HepG2 (cell line): ENCODE results near the gene PGP. TPM values are rescaled to one million over a fixed set of nuclear protein-coding genes. Genes with fewer than 3 reads are reported as not detected.

ENCODE experiments used
- ATAC-seq: fragments of 200-7000 bp; cut with Tn5 transposase; 3 replicates; pipeline ENCODE4 v1.9.1; 2020; ENCODE audit warnings: mild to moderate bottlenecking, moderate library complexity
- BruUV-seq: library from RNA; stranded (reverse); fragments of 400-500 nt; replicated peaks from 2 replicates; lab custom pipeline; 2021; lab: Mats Ljungman, UMichigan
- CTCF ChIA-PET: fragments of 300-600 bp; formaldehyde crosslinking; extraction: SDS; loops from one replicate; lab custom pipeline; 2021; ENCODE audit warnings: low total read pairs, inconsistent platforms, low intra/inter-chr PET ratio; lab: Yijun Ruan, JAX
- POLR2A ChIA-PET: fragments of 350-600 bp; sonication (Branson Sonifier 250); formaldehyde crosslinking; loops from one replicate; lab custom pipeline; 2020; ENCODE audit warnings: antibody characterized with exemption, inconsistent platforms; lab: Yijun Ruan, JAX
- DNase-seq: peaks from one replicate; pipeline ENCODE4 v3.0.0-alpha.2; 2015; ENCODE audit warnings: low spot score
- FAIRE-seq: peaks from 3 replicates; lab custom pipeline; 2011; peaks lifted over from hg19 to GRCh38; lab: Jason Lieb, UNC
- H2AFZ ChIP-seq: one replicate; pipeline ENCODE4 v1.6.1; 2011; ENCODE audit warnings: low read length, inconsistent platforms
- H3K27ac ChIP-seq: fragments of 300-600 bp; 3 replicates; pipeline ENCODE4 v1.8.0; 2011; ENCODE audit warnings: mixed run types, mild to moderate bottlenecking, mixed read lengths, low read length, inconsistent platforms; ENCODE audit not compliant: insufficient read depth; ENCODE audit errors: extremely low read length
- H3K27me3 ChIP-seq, 2 experiments: fragments of 200-600 bp in 1 of 2; 2 replicates in 1 of 2; 3 replicates in 1 of 2; pipeline versions ENCODE4 v1.6.0 to v1.8.0; 2011; ENCODE audit warnings: low read length in 2 of 2, mild to moderate bottlenecking in 2 of 2, moderate library complexity in 2 of 2, inconsistent platforms in 1 of 2; ENCODE audit not compliant: insufficient read depth in 2 of 2, control insufficient read depth in 1 of 2
- H3K36me3 ChIP-seq, 2 experiments: fragments of 200-600 bp in 1 of 2; replicated peaks in 1 of 2; 2 replicates in 1 of 2; 3 replicates in 1 of 2; pipeline versions ENCODE4 v1.5.1 to v1.8.0; 2011; ENCODE audit warnings: low read length in 2 of 2, inconsistent platforms in 1 of 2; ENCODE audit not compliant: insufficient read depth in 2 of 2, control insufficient read depth in 1 of 2
- H3K4me1 ChIP-seq: 2 replicates; pipeline ENCODE4 v1.5.1; 2012; ENCODE audit warnings: low read length, inconsistent platforms; ENCODE audit not compliant: insufficient read depth
- H3K4me2 ChIP-seq: 2 replicates; pipeline ENCODE4 v1.6.0; 2011; ENCODE audit warnings: low read depth, low read length, inconsistent platforms
- H3K4me3 ChIP-seq, 3 experiments: fragments of 200-600 bp in 1 of 3; sonication (generic), shearing (Covaris generic) in 1 of 3; replicated peaks in 1 of 3; 2 replicates each; pipeline ENCODE4 v1.5.1; 2011 to 2016; ENCODE audit warnings: low read length in 3 of 3, inconsistent platforms in 2 of 3, low read depth in 2 of 3, mild to moderate bottlenecking in 2 of 3, control low read depth in 1 of 3, mixed read lengths in 1 of 3; ENCODE audit not compliant: insufficient read depth in 1 of 3
- H3K79me2 ChIP-seq: one replicate; pipeline ENCODE4 v1.6.1; 2011; ENCODE audit warnings: low read length, inconsistent platforms; ENCODE audit not compliant: insufficient read depth
- H3K9ac ChIP-seq: 2 replicates; pipeline ENCODE4 v1.6.0; 2011; ENCODE audit warnings: mild to moderate bottlenecking, low read depth, low read length, inconsistent platforms; ENCODE audit not compliant: insufficient read depth
- H3K9me3 ChIP-seq: 2 replicates; pipeline ENCODE4 v1.5.1; 2012; ENCODE audit warnings: mild to moderate bottlenecking, low read length
- H4K20me1 ChIP-seq: 2 replicates; pipeline ENCODE4 v1.6.0; 2011; ENCODE audit warnings: inconsistent platforms, mild to moderate bottlenecking, low read length, moderate library complexity; ENCODE audit not compliant: insufficient read depth
- ARID4A ChIP-seq: sonication (generic); formaldehyde crosslinking; IDR thresholded peaks from 2 replicates; pipeline ENCODE4 v1.5.0; 2020; ENCODE audit warnings: mild to moderate bottlenecking, missing genetic modification reagents, borderline replicate concordance
- ETV5 ChIP-seq: IDR thresholded peaks from 2 replicates; pipeline ENCODE4 v1.6.1; 2018; ENCODE audit warnings: missing biosample characterization, missing genetic modification reagents, inconsistent platforms, borderline replicate concordance
- HNF1B ChIP-seq: sonication (generic); formaldehyde crosslinking; IDR thresholded peaks from 2 replicates; pipeline ENCODE4 v1.5.1; 2020; ENCODE audit warnings: mild to moderate bottlenecking, moderate library complexity, missing genetic modification reagents
- ZNF558 ChIP-seq: sonication (generic); formaldehyde crosslinking; IDR thresholded peaks from 2 replicates; pipeline ENCODE4 v1.9.0; 2022; ENCODE audit warnings: mild to moderate bottlenecking, missing genetic modification reagents, borderline replicate concordance
- WGBS: methylation state at CpG from one replicate; pipeline ENCODE4 v1.1.6; 2017; ENCODE audit warnings: low lambda C conversion rate; 5-methylcytosine and 5-hydroxymethylcytosine counted together
- in situ Hi-C: cut with HindIII; loops from 2 replicates; pipeline ENCODE4 v1.10.0; 2017; ENCODE audit warnings: low pct_unique_long_range_greater_than_20kb; ENCODE audit not compliant: extremely low pct_ligation_motif_present
- intact Hi-C: fragments of 100-400 bp; cut with micrococcal nuclease; formaldehyde crosslinking; loops from one replicate; pipeline ENCODE4 v1.10.0; 2022; ENCODE audit not compliant: unreplicated experiment
- polyA plus RNA-seq, 8 experiments: library from polyadenylated mRNA; depleted of rRNA in 3 of 8; stranded (reverse) in 7 of 8; unstranded in 1 of 8; fragments of >200 nt; fragmentation: Illumina TruSeq in 4 of 8; extraction: Trizol in 4 of 8; gene quantifications; 2 replicates each; pipeline versions ENCODE4 v1.2.1 to v1.2.3, GENCODE V29; 2011 to 2016; ENCODE audit warnings: low read depth in 4 of 8, missing spikeins in 1 of 8, mixed read lengths in 1 of 8; ENCODE audit not compliant: insufficient read depth in 1 of 8
- total RNA-seq, 5 experiments: library from RNA; depleted of rRNA; stranded (reverse); fragments of >200 nt; fragmentation: Illumina TruSeq; extraction: Trizol; gene quantifications; 2 replicates each; pipeline ENCODE4 v1.2.3, GENCODE V29; 2016; ENCODE audit warnings: low read depth in 1 of 5

PGP gene
- total and polyA plus RNA-seq, 2 of the 13 experiments (the other 11 are each of a cell fraction or from before 2014, with no cell fraction given): 7.3 to 18.3 TPM

GRCh38 chr16:2206420-2206779, 8.2 kb downstream of the PGP start:
- H3K27me3 ChIP-seq: no peaks in the 10 kb centered on the region
- DNase-seq: no peak
- H3K4me1 ChIP-seq: peaks cover 38% of the 10 kb centered on the region
- BruUV-seq: no TSS peak
- TF ChIP-seq ARID4A (CRISPR knock-in tag): no peak
- TF ChIP-seq ETV5: no peak
- TF ChIP-seq ZNF558 (CRISPR knock-in tag): no peak
- TF ChIP-seq HNF1B (CRISPR knock-in tag): no peak
- H3K27ac ChIP-seq: peak overlapping the region; percentile 89
- WGBS: 95% methylated on average over 16 of the region's 18 CpGs
- H4K20me1 ChIP-seq: no peaks in the 10 kb centered on the region
- H3K36me3 ChIP-seq: peaks cover 2 to 13% of the 10 kb centered on the region in 2 experiments; a peak in 4 of 5 replicates
- H3K4me3 ChIP-seq: peak overlapping the region; percentile 71 to 96 (median 83)
- H2AFZ ChIP-seq: no peak overlapping the region
- intact Hi-C loops (no loop called here), in situ Hi-C loops (no loop called here)
- H3K4me2 ChIP-seq: peak overlapping the region; percentile 95
- ChIA-PET CTCF (no interaction called here), POLR2A (interaction anchor here (1.0 to 4.3 kb wide), 4 partner anchors 8 to 51 kb away, joined by 3 to 18 read pairs (median 8); partner anchors contain the start of genes PGP and TRAF7)
- peak overlapping the region; percentile 97 for H3K9ac ChIP-seq
- H3K79me2 ChIP-seq: peaks cover 8% of the 10 kb centered on the region
- FAIRE-seq: no peak
- ATAC-seq: no peak
- H3K9me3 ChIP-seq: no peaks in the 10 kb centered on the region
